WTC11 (cell line): ENCODE results near the gene DAAM2.

Source experiments
- CREM ChIP-seq: sonication (generic); formaldehyde crosslinking; IDR thresholded peaks from 2 replicates; pipeline ENCODE4 v1.8.1; 2022; ENCODE audit warnings: mild to moderate bottlenecking, missing genetic modification reagents, moderate library complexity
- CTCF ChIP-seq: fragments of 200-600 bp; IDR thresholded peaks from 2 replicates; pipeline ENCODE4 v1.8.0; 2022; ENCODE audit warnings: antibody characterized with exemption
- ELF4 ChIP-seq: sonication (generic); formaldehyde crosslinking; IDR thresholded peaks from 2 replicates; pipeline ENCODE4 v1.8.1; 2022; ENCODE audit warnings: low read depth, mild to moderate bottlenecking, moderate library complexity, missing genetic modification reagents
- ESRRA ChIP-seq: sonication (generic); formaldehyde crosslinking; IDR thresholded peaks from 2 replicates; pipeline ENCODE4 v1.8.1; 2022; ENCODE audit warnings: mild to moderate bottlenecking, missing genetic modification reagents, borderline replicate concordance
- NFYB ChIP-seq: sonication (generic); formaldehyde crosslinking; conservative IDR thresholded peaks from 2 replicates; pipeline ENCODE4 v1.8.0; 2022; ENCODE audit warnings: low read depth, missing genetic modification reagents
- NR2C2 ChIP-seq: sonication (generic); formaldehyde crosslinking; IDR thresholded peaks from 2 replicates; pipeline ENCODE4 v1.8.0; 2022; ENCODE audit warnings: mild to moderate bottlenecking, missing genetic modification reagents
- ZNF281 ChIP-seq: sonication (generic); formaldehyde crosslinking; IDR thresholded peaks from 2 replicates; pipeline ENCODE4 v1.8.0; 2023; ENCODE audit warnings: mild to moderate bottlenecking, missing genetic modification reagents
- ZSCAN18 ChIP-seq: fragments of 250-450 bp; sonication (Bioruptor Pico); IDR thresholded peaks from 2 replicates; pipeline ENCODE4 v2.1.2; 2022; ENCODE audit warnings: mild to moderate bottlenecking, moderate library complexity
- TF ChIP-seq, protein P1 (sequence below): sonication (generic); formaldehyde crosslinking; IDR thresholded peaks from 2 replicates; pipeline ENCODE4 v1.8.0; 2022; ENCODE audit warnings: mild to moderate bottlenecking, missing genetic modification reagents
- TF ChIP-seq, protein P2 (sequence below): sonication (generic); formaldehyde crosslinking; IDR thresholded peaks from 2 replicates; pipeline ENCODE4 v1.8.0; 2022; ENCODE audit warnings: mild to moderate bottlenecking, missing genetic modification reagents

GRCh38 chr6:39839445-39839844 lies 47.3 kb downstream of the DAAM2 start:
- TF ChIP-seq ESRRA (CRISPR knock-in tag) = no peak
- TF ChIP-seq, protein P1, sequence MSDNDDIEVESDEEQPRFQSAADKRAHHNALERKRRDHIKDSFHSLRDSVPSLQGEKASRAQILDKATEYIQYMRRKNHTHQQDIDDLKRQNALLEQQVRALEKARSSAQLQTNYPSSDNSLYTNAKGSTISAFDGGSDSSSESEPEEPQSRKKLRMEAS (CRISPR knock-in tag) = no peak
- TF ChIP-seq CTCF = no peak
- no peak for TF ChIP-seq ZSCAN18 (CRISPR knock-in tag)
- TF ChIP-seq ELF4 = no peak
- no peak for TF ChIP-seq NFYB (CRISPR knock-in tag)
- no peak for TF ChIP-seq ZNF281
- TF ChIP-seq, protein P2, sequence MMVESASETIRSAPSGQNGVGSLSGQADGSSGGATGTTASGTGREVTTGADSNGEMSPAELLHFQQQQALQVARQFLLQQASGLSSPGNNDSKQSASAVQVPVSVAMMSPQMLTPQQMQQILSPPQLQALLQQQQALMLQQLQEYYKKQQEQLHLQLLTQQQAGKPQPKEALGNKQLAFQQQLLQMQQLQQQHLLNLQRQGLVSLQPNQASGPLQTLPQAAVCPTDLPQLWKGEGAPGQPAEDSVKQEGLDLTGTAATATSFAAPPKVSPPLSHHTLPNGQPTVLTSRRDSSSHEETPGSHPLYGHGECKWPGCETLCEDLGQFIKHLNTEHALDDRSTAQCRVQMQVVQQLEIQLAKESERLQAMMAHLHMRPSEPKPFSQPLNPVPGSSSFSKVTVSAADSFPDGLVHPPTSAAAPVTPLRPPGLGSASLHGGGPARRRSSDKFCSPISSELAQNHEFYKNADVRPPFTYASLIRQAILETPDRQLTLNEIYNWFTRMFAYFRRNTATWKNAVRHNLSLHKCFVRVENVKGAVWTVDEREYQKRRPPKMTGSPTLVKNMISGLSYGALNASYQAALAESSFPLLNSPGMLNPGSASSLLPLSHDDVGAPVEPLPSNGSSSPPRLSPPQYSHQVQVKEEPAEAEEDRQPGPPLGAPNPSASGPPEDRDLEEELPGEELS (CRISPR knock-in tag) = no peak
- TF ChIP-seq CREM = no peak
- TF ChIP-seq NR2C2 = no peak
